T-helper 17 cell (primary cell): ENCODE results near the gene C1GALT1C1. TPM values are rescaled to one million over a fixed set of nuclear protein-coding genes. Genes with fewer than 3 reads are reported as not detected.

Experiments
- ATAC-seq: fragments of 150-1000 bp; cut with Tn5 transposase; 2 replicates; pipeline ENCODE4 v1.10.0; 2021; ENCODE audit warnings: mild to moderate bottlenecking, moderate library complexity
- DNase-seq, 3 donors: peaks; one replicate each; pipeline versions ENCODE4 v3.0.0 to v3.0.0-alpha.2; 2020 to 2021
- H3K9me3 ChIP-seq: one replicate; pipeline ENCODE4 v1.7.0; 2013; ENCODE audit warnings: low read length, mild to moderate bottlenecking; ENCODE audit not compliant: control insufficient read depth, poor library complexity, severe bottlenecking
- H3K27ac Mint-ChIP-seq: one replicate; pipeline ENCODE4 v1.8.0; 2022; ENCODE audit warnings: mild to moderate bottlenecking, moderate library complexity, mixed read lengths
- H3K27me3 Mint-ChIP-seq: one replicate; pipeline ENCODE4 v1.8.0; 2022; ENCODE audit warnings: mixed read lengths
- H3K36me3 Mint-ChIP-seq: one replicate; pipeline ENCODE4 v1.8.0; 2022; ENCODE audit warnings: low read depth, mixed read lengths
- H3K4me1 Mint-ChIP-seq: one replicate; pipeline ENCODE4 v1.8.0; 2022; ENCODE audit warnings: mild to moderate bottlenecking, mixed read lengths
- H3K4me3 Mint-ChIP-seq: one replicate; pipeline ENCODE4 v1.8.0; 2022; ENCODE audit warnings: mild to moderate bottlenecking, moderate library complexity, mixed read lengths
- total RNA-seq, 4 donors: library from RNA in 2 of 4; stranded (reverse) in 2 of 4; gene quantifications; one replicate each; pipeline ENCODE4 v1.2.3 and lab custom pipeline; 2022 to 2026

The C1GALT1C1 gene
- total RNA-seq, 2 donors from 2014 or later = 4.3 to 5.4 TPM

DNA sequence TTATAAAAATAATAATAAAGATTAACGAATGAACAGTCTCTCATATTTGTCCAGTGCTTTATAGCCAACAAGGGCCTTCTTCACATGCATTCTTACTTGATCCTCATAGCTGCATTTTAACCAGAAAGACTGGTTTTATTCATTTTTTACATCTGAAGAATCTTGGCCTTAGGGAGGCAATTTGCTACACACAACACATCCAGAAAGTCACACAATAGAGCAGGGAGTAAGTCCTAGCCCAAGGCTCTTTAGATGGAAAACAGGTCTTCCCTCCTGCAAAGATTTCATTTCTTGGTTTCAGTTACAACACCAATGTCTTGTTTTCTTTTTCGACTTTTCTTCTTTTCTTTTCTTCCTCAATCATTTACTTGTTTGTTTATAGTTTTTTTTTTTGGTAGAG lies 13.0 kb upstream of the C1GALT1C1 start:
- DNase-seq = no peak
- peaks cover 2% of the 10 kb centered on the region for H3K36me3 Mint-ChIP-seq
- H3K9me3 ChIP-seq = no peaks in the 10 kb centered on the region
- peaks cover 2% of the 10 kb centered on the region for H3K4me1 Mint-ChIP-seq
- no peaks in the 10 kb centered on the region for H3K27me3 Mint-ChIP-seq
- no peak overlapping the region for H3K4me3 Mint-ChIP-seq
- ATAC-seq = no peak
- no peak overlapping the region for H3K27ac Mint-ChIP-seq

GRCh38 chrX:120638619-120639018 lies 8.8 kb upstream of the C1GALT1C1 start:
- Mint-ChIP-seq H3K27me3 (no peaks in the 10 kb centered on the region), H3K4me1 (no peaks in the 10 kb centered on the region), H3K27ac (no peak overlapping the region), H3K36me3 (no peaks in the 10 kb centered on the region), H3K4me3 (no peak overlapping the region)
- DNase-seq (no peak), ATAC-seq (no peak)
- H3K9me3 ChIP-seq = no peaks in the 10 kb centered on the region

GRCh38 chrX:120625371-120625770 lies 4.5 kb downstream of the C1GALT1C1 start:
- no peak overlapping the region for H3K4me3 Mint-ChIP-seq
- ATAC-seq (no peak), DNase-seq (no peak)
- H3K36me3 Mint-ChIP-seq = no peaks in the 10 kb centered on the region
- H3K9me3 ChIP-seq = no peaks in the 10 kb centered on the region
- H3K27ac Mint-ChIP-seq = no peak overlapping the region
- H3K27me3 Mint-ChIP-seq = no peaks in the 10 kb centered on the region
- H3K4me1 Mint-ChIP-seq = peaks cover 9% of the 10 kb centered on the region

- no peaks in the 10 kb centered on the region for H3K27me3 Mint-ChIP-seq
- H3K9me3 ChIP-seq = no peaks in the 10 kb centered on the region
- no peak for ATAC-seq
- no peaks in the 10 kb centered on the region for H3K4me1 Mint-ChIP-seq
- H3K27ac Mint-ChIP-seq = peak overlapping the region; percentile 49
- H3K4me3 Mint-ChIP-seq = no peak overlapping the region
- H3K36me3 Mint-ChIP-seq = no peaks in the 10 kb centered on the region
- no peak for DNase-seq
Observed at GRCh38 chrX:120617996-120618630, 11.7 kb downstream of the C1GALT1C1 start.

- DNase-seq = no peak
- Mint-ChIP-seq H3K4me3 (no peak overlapping the region), H3K27me3 (no peaks in the 10 kb centered on the region), H3K4me1 (no peaks in the 10 kb centered on the region), H3K36me3 (no peaks in the 10 kb centered on the region), H3K27ac (no peak overlapping the region)
- ATAC-seq = no peak
- no peaks in the 10 kb centered on the region for H3K9me3 ChIP-seq
Observed at GRCh38 chrX:120614816-120615215, 15.0 kb downstream of the C1GALT1C1 start.

DNA sequence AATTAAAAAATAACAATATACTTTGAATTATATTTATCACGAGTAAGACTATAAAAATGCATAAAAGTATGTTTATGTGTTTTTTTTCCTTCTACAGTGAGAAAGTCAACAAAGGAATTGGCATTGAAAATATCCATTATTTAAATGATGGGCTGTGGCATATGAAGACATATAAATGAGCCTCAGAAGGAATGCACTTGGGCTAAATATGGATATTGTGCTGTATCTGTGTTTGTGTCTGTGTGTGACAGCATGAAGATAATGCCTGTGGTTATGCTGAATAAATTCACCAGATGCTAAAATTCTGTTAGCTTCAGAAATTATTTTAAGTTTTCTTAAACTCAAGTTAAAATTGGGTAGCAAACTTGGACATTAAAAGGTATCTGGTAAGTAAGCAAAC lies 17.8 kb downstream of the C1GALT1C1 start:
- Mint-ChIP-seq H3K36me3 (no peaks in the 10 kb centered on the region), H3K27ac (peak overlapping the region; percentile 56), H3K4me1 (no peaks in the 10 kb centered on the region), H3K4me3 (no peak overlapping the region), H3K27me3 (no peaks in the 10 kb centered on the region)
- no peaks in the 10 kb centered on the region for H3K9me3 ChIP-seq
- DNase-seq = no peak
- ATAC-seq = no peak

DNA sequence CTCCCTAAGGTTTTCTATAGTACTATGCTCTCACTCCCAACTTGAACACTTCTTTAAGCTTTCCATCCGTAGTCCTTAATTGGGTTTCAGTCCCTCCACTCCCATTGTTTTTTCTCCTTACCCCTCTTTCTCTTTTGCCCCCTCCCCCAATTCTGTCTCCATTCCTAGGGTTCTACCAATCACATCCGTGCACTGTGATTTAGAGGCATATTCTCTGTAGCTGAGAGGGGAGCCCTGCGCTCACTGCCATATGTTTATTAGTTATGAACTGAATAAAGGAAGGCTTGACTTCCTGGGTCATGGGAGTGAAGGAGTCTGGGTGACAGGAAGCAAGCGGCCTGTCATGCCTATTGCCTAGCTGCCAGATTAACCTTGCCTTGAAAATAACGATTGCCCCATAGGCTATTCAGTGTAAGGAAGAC lies 25.5 kb downstream of the C1GALT1C1 start:
- peak overlapping the region; percentile 98 for H3K4me3 Mint-ChIP-seq
- no peaks in the 10 kb centered on the region for H3K9me3 ChIP-seq
- peak overlapping the region; percentile 98 for H3K27ac Mint-ChIP-seq
- ATAC-seq (peak; percentile 68), DNase-seq (peak in 2 of 3 donors; percentile 6 to 11)
- H3K36me3 Mint-ChIP-seq = no peaks in the 10 kb centered on the region
- no peaks in the 10 kb centered on the region for H3K27me3 Mint-ChIP-seq
- H3K4me1 Mint-ChIP-seq = peaks cover 5% of the 10 kb centered on the region

DNA sequence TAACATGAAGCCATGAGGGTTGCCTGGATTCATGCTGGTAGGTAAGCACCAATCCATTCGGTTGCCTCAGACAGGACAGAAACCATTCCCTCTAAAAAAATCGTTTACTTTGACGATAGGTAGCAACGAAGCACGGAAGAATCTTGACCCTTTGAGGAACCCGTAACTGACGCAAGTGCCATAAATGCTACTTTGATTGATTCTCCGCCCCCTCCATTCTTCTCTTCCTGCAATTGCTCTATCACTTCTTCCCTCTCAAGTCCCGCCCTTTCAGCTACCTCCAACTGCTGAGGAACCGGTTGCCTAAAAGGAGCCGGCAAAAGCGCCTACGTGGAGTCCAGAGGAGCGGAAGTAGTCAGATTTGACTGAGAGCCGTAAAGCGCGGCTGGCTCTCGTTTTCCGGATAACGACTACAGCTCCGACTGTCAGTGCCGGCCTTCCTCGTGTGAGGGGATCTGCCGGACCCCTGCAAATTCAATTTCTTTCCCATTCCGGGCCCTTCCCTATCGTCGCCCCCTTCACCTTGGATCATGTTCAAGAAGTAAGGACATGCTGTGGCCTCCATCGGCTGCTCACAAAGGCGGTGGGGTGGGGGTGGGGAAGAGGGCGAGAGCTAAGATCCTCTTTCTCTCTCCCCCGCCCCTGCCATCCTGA lies 26.0 kb downstream of the C1GALT1C1 start, which contains the start of gene MCTS1:
TSS of gene MCTS1 (plus strand) at position 395 of the 654 bp plus-strand sequence. CDS start at position 531, 136 bp downstream.
- ATAC-seq (peak; percentile 95), DNase-seq (peak; percentile 55 to 69 (median 56))
- Mint-ChIP-seq H3K4me1 (peaks cover 5% of the 10 kb centered on the region), H3K27ac (peak within 1 kb of the TSS; percentile 98), H3K4me3 (peak within 1 kb of the TSS; percentile 98), H3K27me3 (no peaks in the 10 kb centered on the region), H3K36me3 (no peaks in the 10 kb centered on the region)
- H3K9me3 ChIP-seq = no peaks in the 10 kb centered on the region

DNA sequence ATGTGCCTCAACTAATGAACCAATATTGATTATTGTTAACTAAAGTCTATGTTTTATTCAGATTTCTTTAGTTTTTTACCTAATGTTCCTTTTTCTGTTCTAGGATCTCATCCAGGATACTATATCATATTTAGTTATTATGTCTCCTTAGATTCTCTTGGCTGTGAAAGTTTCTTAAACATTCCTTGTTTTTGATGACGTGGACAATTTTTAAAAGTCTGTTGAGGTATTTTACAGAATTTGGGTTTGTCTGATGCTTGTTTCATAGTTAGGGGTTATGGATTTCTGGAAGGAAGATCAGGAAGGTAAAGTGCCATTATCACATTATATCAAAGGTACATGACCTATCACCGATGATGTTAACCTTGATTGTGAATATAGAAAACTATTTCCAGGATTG lies 44.2 kb downstream of the C1GALT1C1 start:
- H3K36me3 Mint-ChIP-seq = no peaks in the 10 kb centered on the region
- ATAC-seq (no peak), DNase-seq (no peak)
- H3K9me3 ChIP-seq = no peaks in the 10 kb centered on the region
- no peak overlapping the region for H3K27ac Mint-ChIP-seq
- no peaks in the 10 kb centered on the region for H3K4me1 Mint-ChIP-seq
- H3K27me3 Mint-ChIP-seq = peaks cover 16% of the 10 kb centered on the region
- H3K4me3 Mint-ChIP-seq = no peak overlapping the region

Other genes starting within 250 kb of the C1GALT1C1 start
- gene LAMP2, start 160.8 kb downstream of the C1GALT1C1 start, total RNA-seq = 10 to 100 TPM; 24.9 to 26.5 TPM
- 10 to 100 TPM; 32.4 to 33.9 TPM for gene CUL4B, start 69.1 kb downstream of the C1GALT1C1 start, total RNA-seq
- gene MCTS1, start 26.0 kb downstream of the C1GALT1C1 start, total RNA-seq = 10 to 100 TPM; 16.2 to 19.6 TPM
- not detected for gene CT47B1, start 245.8 kb upstream of the C1GALT1C1 start, total RNA-seq